Progenitor cell of endocrine pancreas (in vitro differentiated cells): ENCODE data around the gene MAP3K7. TPM values are rescaled to one million over a fixed set of nuclear protein-coding genes. Genes with fewer than 3 reads are reported as not detected.

Source experiments
- DNase-seq: peaks from one replicate; pipeline ENCODE4 v3.0.0; 2021; ENCODE audit warnings: low spot score; ENCODE audit not compliant: unreplicated experiment
- H3K27ac Mint-ChIP-seq: 2 replicates; pipeline ENCODE4 v1.8.0; 2021; ENCODE audit warnings: mild to moderate bottlenecking, moderate library complexity, mixed read lengths
- H3K27me3 Mint-ChIP-seq: 2 replicates; pipeline ENCODE4 v1.8.0; 2021; ENCODE audit warnings: mixed read lengths
- H3K36me3 Mint-ChIP-seq: 2 replicates; pipeline ENCODE4 v1.8.0; 2022; ENCODE audit warnings: mixed read lengths; ENCODE audit not compliant: insufficient read depth
- H3K4me1 Mint-ChIP-seq: 2 replicates; pipeline ENCODE4 v1.8.0; 2021; ENCODE audit warnings: low read depth, mixed read lengths
- H3K4me3 Mint-ChIP-seq: 2 replicates; pipeline ENCODE4 v1.8.0; 2021; ENCODE audit warnings: low read depth, mild to moderate bottlenecking, moderate library complexity, mixed read lengths
- H3K9me3 Mint-ChIP-seq: 2 replicates; pipeline ENCODE4 v1.8.0; 2021; ENCODE audit warnings: low read depth, mixed read lengths
- CTCF ChIP-seq: fragments of 200-600 bp; sonication (generic); IDR thresholded peaks from one replicate; pipeline ENCODE4 v1.5.0; 2021; ENCODE audit warnings: antibody characterized with exemption, mild to moderate bottlenecking; ENCODE audit not compliant: unreplicated experiment
- total RNA-seq: library from RNA; stranded (reverse); gene quantifications from 2 replicates; pipeline ENCODE4 v1.2.1, GENCODE V29; 2021

MAP3K7 gene
- total RNA-seq, 1 donor from 2014 or later: 41.6 TPM

DNA sequence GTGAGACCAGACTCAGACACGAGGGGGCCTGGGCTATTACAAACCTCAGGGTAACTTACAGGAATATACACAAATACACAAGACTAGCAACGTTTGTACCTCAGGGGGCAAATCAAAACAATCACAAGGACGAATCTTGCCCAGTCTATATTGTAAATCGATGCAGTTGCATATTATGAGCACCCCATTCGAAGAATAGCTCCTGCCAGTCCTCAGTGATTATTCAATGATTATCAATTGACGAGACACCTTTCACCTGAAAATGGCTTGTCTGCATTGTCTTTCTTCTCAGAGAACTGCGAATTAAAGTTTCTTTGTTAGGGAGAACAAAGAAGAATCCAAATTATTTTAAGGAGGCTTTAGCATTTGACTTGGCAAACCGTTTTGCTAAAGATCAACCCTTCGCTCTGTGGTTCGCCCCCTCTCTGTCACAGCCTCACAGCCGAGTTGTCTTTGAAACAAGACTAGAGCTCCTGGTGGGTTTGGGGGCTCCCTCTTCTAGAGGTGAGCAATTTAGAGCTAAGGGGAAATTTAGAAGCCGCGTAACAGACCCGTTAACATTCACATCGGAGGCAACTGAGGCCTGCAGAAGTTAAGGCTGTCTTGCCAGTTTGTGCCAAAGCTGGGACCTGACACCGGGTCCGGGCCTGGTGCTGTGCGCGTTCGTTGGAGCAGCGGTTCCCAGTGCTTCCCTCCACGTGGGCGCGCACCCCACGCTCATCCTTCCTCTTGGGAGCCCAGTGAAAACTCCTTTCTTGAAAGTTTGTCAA is 24.9 kb upstream of the MAP3K7 start:
- Mint-ChIP-seq H3K27me3 (peaks cover 66% of the 10 kb centered on the region), H3K36me3 (no peaks in the 10 kb centered on the region), H3K4me3 (peak overlapping the region; percentile 76), H3K4me1 (peaks cover 8% of the 10 kb centered on the region), H3K27ac (peak overlapping the region; percentile 71), H3K9me3 (no peaks in the 10 kb centered on the region)
- no peak for TF ChIP-seq CTCF
- DNase-seq: no peak

DNA sequence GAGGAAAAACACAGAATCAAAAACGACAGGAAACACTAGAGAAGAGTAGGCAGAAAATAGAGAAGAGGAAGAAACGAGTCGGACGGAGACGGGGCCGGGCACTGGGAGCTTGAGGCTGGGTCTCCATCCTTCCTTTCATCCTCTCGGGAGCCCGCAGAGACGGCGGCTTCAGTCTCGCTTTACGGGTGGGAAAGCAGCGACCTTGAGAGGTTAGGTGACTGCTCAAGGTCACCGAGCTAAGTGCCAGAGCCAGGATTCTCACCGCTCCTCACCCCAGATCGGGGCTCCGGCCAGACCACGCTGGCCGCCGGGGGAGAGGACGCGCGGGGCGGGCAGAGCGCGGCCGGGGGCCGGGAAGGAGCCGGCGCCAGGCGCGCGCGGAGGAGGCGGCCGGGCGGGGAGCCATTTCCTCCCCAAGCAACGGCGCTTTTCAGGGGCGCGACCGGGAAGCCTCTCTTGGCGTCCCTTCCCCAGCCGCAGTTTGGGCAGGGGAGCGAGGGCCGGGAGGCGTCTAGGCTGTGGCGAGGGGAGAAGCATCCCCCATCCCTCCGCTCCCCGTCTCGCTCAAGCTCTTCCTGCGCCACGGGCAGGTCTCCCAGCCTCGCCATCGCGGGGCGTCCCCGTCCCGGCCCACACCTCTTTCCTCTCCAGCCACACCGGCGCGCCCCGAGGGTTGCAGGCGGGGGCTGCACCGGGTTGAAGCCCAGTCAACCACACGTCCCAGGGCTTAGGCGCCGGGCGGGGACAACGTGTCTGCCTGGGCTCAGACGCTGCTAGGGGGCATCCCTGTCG is 24.1 kb upstream of the MAP3K7 start:
- Mint-ChIP-seq H3K9me3 (no peaks in the 10 kb centered on the region), H3K36me3 (no peaks in the 10 kb centered on the region), H3K27ac (peak overlapping the region; percentile 83), H3K27me3 (peaks cover 65% of the 10 kb centered on the region), H3K4me1 (peaks cover 8% of the 10 kb centered on the region), H3K4me3 (peak overlapping the region; percentile 76)
- DNase-seq: peak; percentile 36
- TF ChIP-seq CTCF: peak; percentile 45

DNA sequence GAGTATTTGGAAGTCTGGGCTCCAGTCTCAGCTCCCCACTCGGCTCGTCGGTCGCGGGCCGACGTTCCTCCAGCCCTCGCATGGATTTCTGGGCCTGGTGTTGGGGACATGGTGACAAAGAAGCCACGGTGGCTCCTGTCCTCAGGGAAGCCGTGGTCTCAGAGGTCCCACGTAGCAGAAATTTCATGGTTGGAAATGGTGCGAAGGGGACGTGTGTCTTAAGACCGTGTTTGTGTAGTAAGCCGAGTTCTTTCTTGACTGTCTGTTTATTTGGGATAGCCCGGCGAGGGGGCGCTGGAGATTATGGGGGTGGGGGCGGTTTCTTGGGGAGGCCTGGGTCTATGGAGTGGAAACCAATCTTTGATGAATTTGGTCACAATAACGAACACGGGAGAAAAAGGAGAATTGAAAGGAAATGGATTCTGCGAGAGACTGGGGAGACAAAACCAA is 23.5 kb upstream of the MAP3K7 start:
- TF ChIP-seq CTCF: no peak
- Mint-ChIP-seq H3K36me3 (no peaks in the 10 kb centered on the region), H3K27me3 (peaks cover 59% of the 10 kb centered on the region), H3K4me1 (peaks cover 8% of the 10 kb centered on the region), H3K4me3 (peak overlapping the region; percentile 76), H3K9me3 (no peaks in the 10 kb centered on the region), H3K27ac (peak overlapping the region; percentile 83)
- no peak for DNase-seq

GRCh38 chr6:90605749-90606340 is 19.0 kb upstream of the MAP3K7 start:
- Mint-ChIP-seq H3K4me3 (no peak overlapping the region), H3K4me1 (peaks cover 5% of the 10 kb centered on the region), H3K36me3 (no peaks in the 10 kb centered on the region), H3K27me3 (peaks cover 49% of the 10 kb centered on the region), H3K27ac (no peak overlapping the region), H3K9me3 (no peaks in the 10 kb centered on the region)
- TF ChIP-seq CTCF: no peak
- no peak for DNase-seq

- H3K4me1 Mint-ChIP-seq: no peaks in the 10 kb centered on the region
- H3K27me3 Mint-ChIP-seq: peaks cover 36% of the 10 kb centered on the region
- DNase-seq: no peak
- no peak for TF ChIP-seq CTCF
- H3K27ac Mint-ChIP-seq: no peak overlapping the region
- H3K36me3 Mint-ChIP-seq: no peaks in the 10 kb centered on the region
- H3K9me3 Mint-ChIP-seq: no peaks in the 10 kb centered on the region
- no peak overlapping the region for H3K4me3 Mint-ChIP-seq
Measured at GRCh38 chr6:90604546-90604945, 17.7 kb upstream of the MAP3K7 start.
